Ramos (cell line): ENCODE measurements around the gene NOP14.
"Not testable (repeated sequence)": the region's sequence is repeated elsewhere in the genome, so short reads cannot be mapped to it uniquely, and the experiment has no call there.

Experiments
- in situ Hi-C: fragments of 300-500 bp; cut with MboI; formaldehyde crosslinking; loops from one replicate; pipeline ENCODE4 v1.14.3; 2022; ENCODE audit warnings: low sequenced_read_pairs; ENCODE audit not compliant: unreplicated experiment

NOP14 gene

DNA sequence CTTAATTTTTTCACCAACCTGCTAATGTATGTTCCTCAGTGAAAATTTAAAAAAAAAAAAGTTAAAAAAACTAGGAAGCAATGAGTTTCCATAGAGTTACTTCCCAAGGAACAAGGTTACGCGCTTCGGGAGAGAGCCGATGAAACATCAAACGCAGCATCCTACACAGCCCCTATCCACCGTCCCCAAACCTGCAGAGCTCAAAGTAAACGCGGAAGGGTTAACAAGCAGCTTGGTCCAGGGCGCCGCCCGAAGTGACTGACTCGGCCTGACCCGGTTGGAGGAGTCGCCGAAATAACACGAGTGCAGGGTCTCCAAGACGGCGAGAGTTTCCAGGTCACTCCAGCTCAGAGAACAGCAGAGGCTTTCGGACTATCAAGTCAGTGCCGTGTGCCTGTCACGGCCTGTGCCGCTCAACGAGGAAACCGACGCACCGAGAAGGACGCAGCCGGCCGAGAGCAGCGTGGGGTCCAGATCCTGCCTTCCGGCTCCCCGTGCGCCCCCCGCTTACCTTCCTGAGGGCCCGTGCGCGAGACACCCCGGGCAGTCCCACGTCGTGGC lies 512 bp downstream of the NOP14 start:
- in situ Hi-C loops, result no loop called here

GRCh38 chr4:2961811-2962441 lies 1.3 kb downstream of the NOP14 start:
- in situ Hi-C loops, result no loop called here

DNA sequence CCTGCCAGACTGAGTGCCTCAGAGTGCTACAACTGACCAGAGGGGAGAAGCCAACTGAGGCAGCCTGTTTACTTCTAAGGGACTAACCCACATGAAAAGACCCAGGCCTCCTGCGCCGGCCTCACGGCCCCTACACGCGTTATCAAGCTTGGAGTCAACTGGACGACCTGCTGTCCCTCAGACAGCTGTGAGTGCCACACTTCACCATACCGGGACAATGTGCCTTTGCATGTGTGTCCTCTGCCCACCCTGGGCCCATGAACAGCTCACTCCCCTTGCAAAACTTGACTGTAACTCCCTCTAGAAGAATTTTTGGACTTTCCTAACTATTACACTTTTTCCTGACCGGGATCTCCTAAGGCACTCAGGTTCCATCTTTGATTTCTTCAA lies 1.8 kb downstream of the NOP14 start:
- in situ Hi-C loops, result no loop called here

- in situ Hi-C loops, result not testable (repeated sequence)
These were observed 2.8 kb downstream of the NOP14 start for GRCh38 chr4:2960450-2960849.

DNA sequence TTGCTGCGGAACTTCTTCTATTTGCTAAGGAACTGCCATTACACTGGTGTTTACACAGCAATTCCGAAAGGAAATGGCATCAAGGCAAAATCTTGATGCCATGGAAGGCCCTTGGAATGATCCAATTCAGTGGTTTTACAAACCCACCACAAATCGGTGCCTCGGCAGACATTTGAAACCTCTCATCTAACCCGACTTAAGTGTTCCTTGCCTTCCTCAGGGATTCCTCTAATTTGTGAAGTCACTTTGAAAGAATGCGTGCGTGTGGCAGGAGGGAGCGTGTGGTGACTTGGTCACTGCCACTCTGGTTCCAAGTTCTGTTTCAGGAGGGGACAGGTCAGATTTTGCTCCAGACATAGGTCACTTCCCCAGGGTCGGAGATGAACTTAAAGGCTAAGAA lies 4.8 kb downstream of the NOP14 start:
- in situ Hi-C loops, result no loop called here

DNA sequence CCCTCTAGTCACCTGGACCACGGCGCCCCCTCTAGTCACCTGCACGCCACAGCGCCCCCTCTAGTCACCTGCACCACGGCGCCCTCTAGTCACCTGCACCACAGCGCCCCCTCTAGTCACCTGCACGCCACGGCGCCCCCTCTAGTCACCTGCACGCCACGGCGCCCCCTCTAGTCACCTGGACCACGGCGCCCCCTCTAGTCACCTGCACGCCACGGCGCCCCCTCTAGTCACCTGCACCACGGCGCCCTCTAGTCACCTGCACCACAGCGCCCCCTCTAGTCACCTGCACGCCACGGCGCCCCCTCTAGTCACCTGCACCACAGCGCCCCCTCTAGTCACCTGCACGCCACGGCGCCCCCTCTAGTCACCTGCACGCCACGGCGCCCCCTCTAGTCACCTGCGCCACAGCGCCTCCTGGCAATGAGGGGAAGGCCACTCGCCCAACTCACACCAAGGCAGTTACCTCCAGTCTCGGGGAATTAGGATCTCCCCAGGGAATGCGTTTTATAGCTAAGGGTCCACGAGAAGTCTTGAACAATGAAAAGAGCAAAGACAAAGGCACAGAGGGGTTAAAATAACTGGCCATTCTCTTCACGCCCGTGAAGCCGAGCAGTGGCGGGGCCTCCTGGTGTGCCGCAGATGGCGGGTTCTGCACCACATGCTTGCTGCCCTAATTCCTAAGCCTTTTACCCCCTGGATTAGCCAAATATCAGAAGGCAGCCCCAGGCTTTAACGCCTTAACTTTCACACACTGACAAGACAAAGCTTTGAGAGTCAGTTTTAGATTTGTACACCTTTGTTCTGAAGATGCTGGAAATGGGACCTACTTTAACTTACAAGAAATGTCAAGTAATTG lies 7.8 kb downstream of the NOP14 start:
- in situ Hi-C loops, result not testable (repeated sequence)

- in situ Hi-C loops, result no loop called here
These were observed 8.6 kb downstream of the NOP14 start for GRCh38 chr4:2954358-2955185.

DNA sequence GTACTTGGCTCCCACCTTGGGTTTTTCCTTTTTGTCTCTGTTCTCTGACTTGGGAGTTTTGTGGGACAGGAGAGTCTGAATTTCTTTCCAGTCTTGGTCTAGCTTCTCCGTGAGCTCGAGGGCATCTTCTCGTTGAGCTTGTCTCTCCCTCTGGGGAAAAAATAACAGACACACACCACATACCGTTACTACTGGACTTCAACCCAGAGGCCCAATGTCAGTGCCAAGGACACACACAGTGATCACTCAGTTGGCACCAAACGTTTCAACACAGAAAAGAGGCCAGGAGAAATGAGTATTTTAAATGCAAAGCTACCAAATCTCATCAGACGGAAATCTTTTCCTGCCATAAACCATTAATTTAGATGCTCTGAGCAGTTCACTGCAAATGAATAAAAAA lies 9.7 kb downstream of the NOP14 start:
- in situ Hi-C loops, result no loop called here

- in situ Hi-C loops, result no loop called here
These were observed 12.8 kb downstream of the NOP14 start for GRCh38 chr4:2950221-2950989.

GRCh38 chr4:2949782-2950125 lies 13.5 kb downstream of the NOP14 start:
- in situ Hi-C loops, result loop anchor here (5.0 kb wide), 1 partner anchor 177 kb away; no protein-coding TSS in a partner anchor

DNA sequence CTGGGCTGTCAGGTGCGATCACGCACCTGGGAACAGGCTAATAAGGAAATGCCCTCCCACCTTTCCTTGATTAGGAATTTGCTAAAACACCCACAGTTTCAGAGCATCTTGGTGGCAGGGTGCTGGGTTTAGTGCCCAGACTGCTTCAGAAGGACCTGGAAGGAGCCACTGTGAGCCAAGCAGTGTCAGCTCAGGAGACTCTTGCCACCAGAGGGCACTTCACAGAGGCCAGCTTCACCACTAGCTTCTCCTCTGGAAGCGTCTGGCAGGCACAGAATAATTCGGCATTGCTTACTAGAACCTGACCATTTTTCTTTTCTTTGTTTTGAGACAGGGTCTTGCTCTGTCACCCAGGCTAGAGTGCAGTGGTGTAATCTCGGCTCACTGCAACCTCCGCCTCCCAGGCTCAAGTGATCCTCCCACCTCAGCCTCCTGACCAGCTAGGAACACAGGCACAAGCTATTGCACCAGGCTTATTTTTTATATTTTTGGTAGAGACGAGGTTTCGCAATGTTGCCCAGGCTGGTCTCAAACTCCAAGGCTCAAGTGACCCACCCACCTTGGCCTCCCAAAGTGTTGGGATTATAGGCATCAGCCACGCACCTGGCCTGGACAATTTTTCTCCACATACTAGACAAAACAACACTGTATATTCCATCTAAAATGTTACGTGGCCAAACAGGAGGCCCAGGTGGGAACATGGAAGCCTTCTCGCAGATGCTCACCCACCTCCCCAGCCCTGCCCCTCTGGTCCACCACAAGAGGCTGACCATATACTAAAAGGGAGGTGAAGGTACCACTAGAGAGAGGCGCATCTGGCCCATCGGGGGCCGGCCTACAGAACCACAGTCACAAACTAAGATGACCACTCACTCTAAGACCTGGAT lies 14.1 kb downstream of the NOP14 start:
- in situ Hi-C loops, result loop anchor here (5.0 kb wide), 1 partner anchor 177 kb away; no protein-coding TSS in a partner anchor

GRCh38 chr4:2947926-2948325 lies 15.3 kb downstream of the NOP14 start:
- in situ Hi-C loops, result loop anchor here (5.0 kb wide), 1 partner anchor 176 kb away; no protein-coding TSS in a partner anchor

- in situ Hi-C loops, result loop anchor here (5.0 kb wide), 1 partner anchor 175 kb away; no protein-coding TSS in a partner anchor
These were observed 16.2 kb downstream of the NOP14 start for GRCh38 chr4:2946812-2947600.

DNA sequence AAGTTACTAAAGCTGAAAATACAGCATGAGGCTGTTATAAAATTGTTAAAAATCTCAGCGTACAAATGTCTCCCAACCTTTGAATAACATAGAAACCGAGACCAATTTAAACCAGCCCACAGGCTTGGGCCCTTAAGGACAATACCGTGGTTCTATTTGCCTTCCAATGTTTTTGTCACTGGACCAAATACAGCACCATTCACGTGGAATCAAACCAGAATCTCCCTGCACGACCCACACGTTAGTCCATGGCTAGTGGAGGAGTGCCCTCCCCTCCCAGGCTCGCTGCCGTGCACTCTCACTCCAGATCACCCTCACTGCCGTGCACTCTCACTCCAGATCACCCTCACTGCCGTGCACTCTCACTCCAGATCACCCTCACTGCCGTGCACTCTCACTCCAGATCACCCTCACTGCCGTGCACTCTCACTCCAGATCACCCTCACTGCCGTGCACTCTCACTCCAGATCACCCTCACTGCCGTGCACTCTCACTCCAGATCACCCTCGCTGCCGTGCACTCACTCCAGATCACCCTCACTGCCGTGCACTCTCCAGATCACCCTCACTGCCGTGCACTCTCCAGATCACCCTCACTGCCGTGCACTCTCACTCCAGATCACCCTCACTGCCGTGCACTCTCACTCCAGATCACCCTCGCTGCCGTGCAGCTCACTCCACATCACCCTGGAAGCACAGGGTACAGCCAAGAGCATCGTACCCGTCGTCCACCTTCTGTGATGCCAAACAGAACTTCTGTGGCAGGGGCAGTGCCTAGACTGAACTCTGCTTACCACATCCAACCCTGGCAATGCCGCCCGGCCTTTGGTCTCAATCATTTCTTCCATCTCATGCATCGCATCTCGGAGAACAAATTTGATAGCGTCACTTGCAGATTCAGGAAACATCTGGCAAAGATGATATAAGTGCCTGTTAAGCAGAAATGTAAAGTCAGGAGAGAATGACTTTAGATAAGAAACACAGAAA lies 17.3 kb downstream of the NOP14 start:
- in situ Hi-C loops, result loop anchor here (5.0 kb wide), 1 partner anchor 174 kb away; no protein-coding TSS in a partner anchor

GRCh38 chr4:2944586-2945526 lies 18.4 kb downstream of the NOP14 start:
- in situ Hi-C loops, result loop anchor here (5.0 kb wide), 1 partner anchor 173 kb away; no protein-coding TSS in a partner anchor

DNA sequence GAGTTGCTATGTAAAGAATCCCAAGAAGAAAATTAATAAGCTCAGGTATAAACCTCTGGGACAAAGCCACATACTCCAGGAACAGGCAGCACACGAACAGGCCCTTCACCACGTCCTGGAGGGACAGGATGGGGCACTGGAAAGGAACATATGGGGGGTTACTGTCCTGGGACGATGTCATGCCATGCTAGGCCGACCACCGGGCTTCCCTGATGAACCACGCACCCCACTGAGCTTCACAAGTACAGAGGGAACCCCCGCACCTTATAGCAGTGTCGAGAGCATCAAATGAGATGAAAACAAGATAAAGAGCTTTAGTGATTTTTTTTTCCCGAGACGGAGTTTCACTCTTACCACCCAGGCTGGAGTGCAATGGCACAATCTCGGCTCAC lies 19.1 kb downstream of the NOP14 start:
- in situ Hi-C loops, result no loop called here
